OCI-LY3 (cell line): ENCODE results near the gene SLC8A1.

Experiments used
- EZH2phosphoT487 ChIP-seq: fragments of 200-600 bp; shearing (Covaris generic); IDR thresholded peaks from 2 replicates; pipeline ENCODE4 v1.6.1; 2018; ENCODE audit warnings: antibody characterized with exemption, mixed run types, low read depth
- TF ChIP-seq, protein P1 (sequence below): fragments of 200-600, 300-600 bp; sonication (generic); IDR thresholded peaks from 2 replicates; pipeline ENCODE4 v1.5.1; 2014; ENCODE audit warnings: antibody characterized with exemption, low read length, low read depth

DNA sequence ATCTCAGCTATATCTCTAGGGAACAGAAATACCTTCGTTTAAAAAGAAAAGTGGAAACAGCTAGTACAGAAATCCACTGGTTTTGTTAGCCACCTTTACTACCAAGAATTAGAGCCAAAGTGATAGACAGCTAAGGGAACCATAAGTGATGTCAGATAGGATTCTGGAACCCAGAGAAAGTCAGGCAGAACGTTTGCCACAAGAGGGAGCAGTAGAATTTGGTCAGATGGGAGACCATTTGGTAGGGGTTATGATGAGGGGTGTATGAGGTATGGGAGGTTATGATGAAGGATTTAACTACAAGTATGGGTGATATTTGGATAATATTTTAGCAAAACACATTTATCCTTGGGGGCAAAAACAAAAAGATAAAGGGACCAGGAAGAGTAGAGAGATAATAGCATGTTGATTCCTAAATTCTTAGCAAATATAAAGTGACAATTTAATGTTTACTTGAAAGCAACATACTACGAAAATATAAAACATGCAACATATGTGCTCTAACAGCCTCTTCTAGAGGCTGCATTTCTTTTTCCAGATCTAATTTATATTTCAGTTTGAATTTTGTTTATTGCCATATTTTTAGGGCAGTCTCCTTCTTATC lies 3.3 kb downstream of the SLC8A1 start:
- TF ChIP-seq EZH2phosphoT487 = no peak
- TF ChIP-seq, protein P1, sequence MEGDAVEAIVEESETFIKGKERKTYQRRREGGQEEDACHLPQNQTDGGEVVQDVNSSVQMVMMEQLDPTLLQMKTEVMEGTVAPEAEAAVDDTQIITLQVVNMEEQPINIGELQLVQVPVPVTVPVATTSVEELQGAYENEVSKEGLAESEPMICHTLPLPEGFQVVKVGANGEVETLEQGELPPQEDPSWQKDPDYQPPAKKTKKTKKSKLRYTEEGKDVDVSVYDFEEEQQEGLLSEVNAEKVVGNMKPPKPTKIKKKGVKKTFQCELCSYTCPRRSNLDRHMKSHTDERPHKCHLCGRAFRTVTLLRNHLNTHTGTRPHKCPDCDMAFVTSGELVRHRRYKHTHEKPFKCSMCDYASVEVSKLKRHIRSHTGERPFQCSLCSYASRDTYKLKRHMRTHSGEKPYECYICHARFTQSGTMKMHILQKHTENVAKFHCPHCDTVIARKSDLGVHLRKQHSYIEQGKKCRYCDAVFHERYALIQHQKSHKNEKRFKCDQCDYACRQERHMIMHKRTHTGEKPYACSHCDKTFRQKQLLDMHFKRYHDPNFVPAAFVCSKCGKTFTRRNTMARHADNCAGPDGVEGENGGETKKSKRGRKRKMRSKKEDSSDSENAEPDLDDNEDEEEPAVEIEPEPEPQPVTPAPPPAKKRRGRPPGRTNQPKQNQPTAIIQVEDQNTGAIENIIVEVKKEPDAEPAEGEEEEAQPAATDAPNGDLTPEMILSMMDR = peak; percentile 91
